Muscle of back (tissue), 13 donors: ENCODE results near the gene ZNF483. TPM values are rescaled to one million over a fixed set of nuclear protein-coding genes. Genes with fewer than 3 reads are reported as not detected.
"Not testable (repeated sequence)": the region's sequence is repeated elsewhere in the genome, so short reads cannot be mapped to it uniquely, and the experiment has no call there.

Experiments used
- DNase-seq, 3 donors: peaks; one replicate each; pipeline versions ENCODE4 v3.0.0 to v3.0.0-alpha.2; 2013
- long read RNA-seq, 9 donors: transcript quantifications; one replicate each; lab custom pipeline, GENCODE V29; 2026
- polyA plus RNA-seq, 10 donors: library from polyadenylated mRNA; unstranded; fragments of 120-200 nt; gene quantifications; one replicate each; pipeline ENCODE4 v1.2.1, GENCODE V29; 2013; ENCODE audit not compliant: insufficient read length in 10 of 10

Gene ZNF483
- 1 to 10 TPM in 7 of 10 donors, under 1 TPM in 3; 0.72 to 2.2 (median 1.4) TPM for polyA plus RNA-seq
- long read RNA-seq, donor 1 = 0 reads
- long read RNA-seq, donor 2, partial matches to known transcripts = 13 of 33 reads
- long read RNA-seq, donor 2, other reads (novel, unspliced or antisense) = 20 of 33 reads
- long read RNA-seq, donor 3 = 0 reads
- long read RNA-seq, donor 4 = 0 reads
- long read RNA-seq, donor 5 = 0 reads
- long read RNA-seq, donor 6, partial matches to known transcripts = 12 of 47 reads
- long read RNA-seq, donor 6, other reads (novel, unspliced or antisense) = 35 of 47 reads
- long read RNA-seq, donor 7 = 0 reads
- long read RNA-seq, donor 8 = 0 reads
- long read RNA-seq, donor 9 = 0 reads

DNA sequence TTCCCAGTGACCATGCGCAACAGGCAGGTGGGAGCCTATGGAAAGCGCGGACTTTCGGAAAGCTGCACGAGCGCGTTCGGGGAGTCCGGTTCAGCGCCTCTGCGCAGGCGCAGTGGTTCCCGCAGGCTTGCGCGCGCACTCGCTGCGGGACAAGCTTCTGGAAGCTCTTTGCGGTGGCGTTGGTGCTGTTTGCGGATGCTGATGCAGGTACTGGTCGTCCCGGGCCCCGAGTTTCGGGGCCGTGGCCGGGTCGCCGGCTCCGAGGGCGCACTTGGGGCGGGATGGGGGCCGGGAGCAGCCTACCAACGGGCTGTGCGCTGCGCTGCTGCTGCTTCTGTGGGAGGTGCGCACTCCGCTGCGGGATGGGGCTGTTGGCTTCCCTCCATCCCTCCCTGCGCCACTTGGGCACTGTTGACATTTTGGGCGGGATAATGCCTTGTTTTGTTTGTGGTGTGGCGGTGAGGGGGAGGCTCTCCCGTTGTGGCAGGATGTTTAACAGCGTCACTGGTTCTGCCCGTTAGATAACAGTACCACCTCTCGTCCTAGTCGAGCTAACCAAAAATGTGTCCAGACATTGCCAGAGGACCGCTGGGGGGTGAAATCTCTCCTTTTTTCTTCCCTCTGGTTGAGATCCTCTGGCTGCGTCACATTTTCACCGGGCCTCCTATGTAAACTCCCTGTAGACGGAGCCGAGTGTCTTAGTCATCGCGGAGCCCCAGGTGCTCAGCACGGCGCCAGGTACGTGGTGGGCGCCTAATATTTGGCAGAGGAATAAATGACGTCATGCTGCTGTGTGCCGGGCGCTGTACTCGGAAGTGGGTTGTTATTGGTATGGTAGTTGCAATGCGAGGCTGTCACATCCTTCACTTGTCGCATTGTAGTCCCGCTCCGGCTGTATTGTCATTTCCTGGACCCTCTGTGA lies at the start of gene ZNF483:
TSS of gene ZNF483 (plus strand) at position 124 of the 922 bp plus-strand sequence. CDS start 2,217 bp downstream, outside the sequence.
- DNase-seq = peak; percentile 57 to 93 (median 88)

DNA sequence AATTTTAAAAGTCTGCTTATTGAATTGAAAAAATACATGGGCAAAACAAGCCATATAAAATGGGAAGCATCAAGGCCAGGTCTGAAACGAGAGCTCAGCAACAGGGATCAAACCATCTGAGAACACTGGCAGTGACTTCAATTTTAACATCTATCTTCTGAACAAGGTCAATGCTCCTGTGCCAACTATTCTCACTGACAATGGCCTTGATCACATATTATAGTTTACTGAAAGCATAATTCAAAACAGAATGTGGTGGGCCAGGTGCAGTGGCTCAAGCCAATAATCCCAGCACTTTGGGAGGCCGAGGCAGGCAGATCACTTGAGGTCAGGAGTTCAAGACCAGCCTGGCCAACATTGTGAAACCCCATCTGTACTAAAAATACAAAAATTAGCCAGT lies 49.8 kb upstream of the ZNF483 start:
- DNase-seq = no peak

DNA sequence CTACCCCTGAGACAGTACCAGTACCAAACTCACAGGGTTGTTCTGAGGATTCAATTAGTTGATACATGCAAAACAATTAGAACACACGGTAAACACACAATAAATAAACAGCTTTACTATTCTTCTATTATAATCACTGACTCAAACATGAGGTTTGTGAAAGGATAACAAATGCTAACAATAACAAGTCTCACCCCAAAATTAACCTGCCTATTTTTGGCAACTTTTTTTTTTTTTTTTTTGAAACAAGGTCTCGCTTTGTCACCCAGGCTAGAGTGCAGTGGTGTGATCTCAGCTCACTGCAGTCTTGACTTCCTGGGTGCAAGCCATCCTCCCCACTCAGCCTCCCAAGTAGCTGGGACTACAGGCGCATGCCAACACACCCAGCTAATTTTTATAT lies 47.3 kb upstream of the ZNF483 start:
- no peak for DNase-seq

DNA sequence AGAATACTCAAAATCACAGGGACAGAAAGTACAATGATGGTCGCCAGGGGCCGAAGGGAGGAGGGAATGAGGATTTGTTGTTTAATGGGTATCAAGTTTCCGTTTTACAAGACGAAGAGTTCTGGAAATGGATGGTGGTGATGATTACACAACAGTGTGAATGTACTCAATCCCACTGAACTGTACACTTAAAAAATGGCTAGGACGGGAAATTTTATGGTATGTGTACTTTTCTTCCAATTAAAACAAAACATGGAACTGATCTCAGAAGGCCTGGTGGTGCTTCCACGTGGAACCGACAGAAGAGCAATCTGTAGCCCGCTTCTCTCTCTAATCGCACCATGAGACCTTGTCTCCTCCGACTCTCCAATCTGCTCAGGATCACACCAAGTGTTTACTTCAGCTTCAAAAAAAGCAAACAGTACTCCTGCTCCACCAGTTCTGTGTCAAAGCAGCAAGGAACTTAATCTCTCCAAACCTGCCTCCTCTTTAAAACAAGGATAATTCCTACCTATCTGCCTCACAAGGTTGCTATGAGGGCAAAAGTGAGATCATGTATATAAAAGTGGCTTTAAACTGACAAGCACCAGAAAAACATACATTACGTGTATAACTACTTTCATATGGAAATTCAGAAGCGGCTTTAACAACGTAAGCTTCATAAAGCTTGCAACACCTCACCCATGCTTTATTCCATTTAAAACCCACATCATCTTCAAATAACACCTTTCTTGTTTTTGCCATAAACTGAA lies 42.9 kb upstream of the ZNF483 start:
- peak in 2 of 3 donors; percentile 10 to 12 for DNase-seq

DNA sequence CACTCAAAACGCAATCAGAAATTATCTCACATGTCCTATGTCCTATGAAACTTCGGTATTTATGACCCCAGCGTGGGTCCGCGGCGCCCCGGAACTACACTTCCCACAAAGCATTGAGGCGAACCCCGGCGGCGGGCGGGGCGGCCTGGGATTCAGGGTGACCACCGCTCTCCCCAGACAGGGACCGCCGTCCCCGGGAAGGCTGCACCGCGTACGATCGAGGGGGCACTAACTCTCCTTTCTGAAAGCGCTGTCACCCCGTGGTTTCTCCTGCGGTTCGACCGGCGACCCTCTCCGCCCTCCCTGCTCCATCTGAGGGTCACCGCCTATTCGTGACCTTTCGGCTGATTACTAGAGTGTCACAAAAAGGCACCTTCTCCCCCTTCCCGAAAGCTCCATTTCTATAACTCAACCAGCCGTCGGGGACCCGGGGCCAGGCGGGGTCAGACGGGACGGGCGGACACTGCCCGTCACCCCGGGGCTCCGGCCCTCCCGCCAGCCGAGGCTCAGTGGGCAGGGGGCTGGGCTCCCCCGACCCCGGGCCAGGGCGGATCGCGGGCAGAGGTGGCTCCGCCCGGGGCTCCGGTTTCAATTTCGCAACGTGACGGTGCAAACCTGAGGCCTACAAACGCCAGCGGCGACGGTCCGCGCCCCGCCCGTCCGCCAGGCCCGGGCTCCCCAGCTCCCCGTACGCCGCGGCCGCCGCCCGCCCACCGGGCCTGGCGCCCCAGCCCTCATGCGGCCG lies 42.1 kb upstream of the ZNF483 start:
- peak; percentile 58 to 90 (median 78) for DNase-seq

DNA sequence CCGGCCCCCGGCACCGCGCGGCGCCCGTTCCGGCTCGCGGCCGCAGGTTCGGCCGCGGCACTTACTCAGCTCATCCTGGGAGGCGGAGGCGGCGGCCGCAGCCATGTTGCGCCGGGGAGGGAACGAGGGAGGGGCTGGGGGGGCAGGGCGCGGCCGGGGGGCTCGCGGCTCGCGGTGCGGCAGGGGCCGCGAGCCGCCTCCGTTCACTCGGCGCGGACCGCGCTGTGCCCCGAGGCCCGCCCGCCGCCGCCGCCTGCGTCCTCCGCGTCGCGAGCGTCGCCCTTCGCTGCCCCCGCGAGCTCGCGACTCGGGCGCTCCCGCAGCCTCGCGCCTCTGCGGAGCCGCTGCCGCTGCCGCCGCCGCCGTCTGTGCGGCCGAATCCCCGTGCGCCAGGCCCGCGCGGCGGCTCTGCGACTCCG lies 41.5 kb upstream of the ZNF483 start:
- DNase-seq = peak in 2 of 3 donors; percentile 40 to 67

DNA sequence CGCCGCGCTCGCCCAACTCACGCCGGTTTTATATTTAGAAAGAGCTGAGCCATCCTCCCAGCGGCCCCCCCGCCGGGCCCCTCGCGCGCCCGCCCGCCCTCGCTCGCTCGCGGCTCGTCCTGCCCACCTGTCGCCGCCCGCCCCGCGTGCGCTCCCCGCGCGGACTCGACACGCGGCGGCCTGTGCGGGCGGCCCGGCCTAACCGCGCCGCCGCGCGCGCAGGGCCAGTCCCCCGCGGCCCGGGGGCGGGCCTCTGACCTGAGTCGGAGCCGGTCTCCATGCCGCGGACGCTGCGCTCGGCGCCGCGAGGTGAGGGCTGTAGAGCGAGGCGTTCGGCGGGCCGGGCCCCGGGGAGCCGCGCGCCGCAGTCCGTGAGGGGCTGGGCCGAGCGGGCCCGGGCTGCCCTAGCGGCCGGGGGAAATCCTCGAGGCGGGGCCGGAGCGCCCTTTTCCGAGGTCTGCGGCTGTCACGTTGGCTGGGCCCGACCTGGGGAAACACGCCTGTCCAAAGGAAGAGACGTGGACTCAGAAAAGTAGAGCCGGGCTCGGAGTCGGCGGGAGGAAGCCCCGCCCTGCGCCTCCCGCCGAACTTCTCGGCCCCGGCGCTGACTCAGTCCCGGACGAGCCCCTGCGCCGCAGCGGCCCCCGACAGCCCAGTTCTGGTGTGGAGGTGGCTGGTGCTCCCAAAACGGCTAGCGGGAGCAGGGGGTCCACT lies 41.0 kb upstream of the ZNF483 start, which contains the start of gene ECPAS:
TSS of gene ECPAS (minus strand) at position 526 of the 714 bp plus-strand sequence. CDS start 11,465 bp downstream, outside the sequence.
- peak; percentile 79 to 94 (median 84) for DNase-seq

DNA sequence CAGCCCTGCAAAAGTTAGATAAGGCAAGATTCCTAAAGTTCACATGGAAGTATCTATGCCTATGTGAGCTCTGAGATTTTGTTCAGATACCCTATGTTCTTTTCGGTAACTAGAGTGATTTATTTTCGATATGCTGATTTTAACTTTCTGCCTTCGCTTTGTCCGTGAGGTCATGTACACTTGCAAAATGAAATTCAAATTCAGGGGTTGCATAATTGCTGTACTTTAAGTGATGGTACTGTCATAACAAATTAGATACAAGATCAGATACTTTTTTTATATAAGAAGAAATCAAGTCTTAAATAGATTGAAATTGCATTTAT lies 40.4 kb upstream of the ZNF483 start:
- no peak for DNase-seq

DNA sequence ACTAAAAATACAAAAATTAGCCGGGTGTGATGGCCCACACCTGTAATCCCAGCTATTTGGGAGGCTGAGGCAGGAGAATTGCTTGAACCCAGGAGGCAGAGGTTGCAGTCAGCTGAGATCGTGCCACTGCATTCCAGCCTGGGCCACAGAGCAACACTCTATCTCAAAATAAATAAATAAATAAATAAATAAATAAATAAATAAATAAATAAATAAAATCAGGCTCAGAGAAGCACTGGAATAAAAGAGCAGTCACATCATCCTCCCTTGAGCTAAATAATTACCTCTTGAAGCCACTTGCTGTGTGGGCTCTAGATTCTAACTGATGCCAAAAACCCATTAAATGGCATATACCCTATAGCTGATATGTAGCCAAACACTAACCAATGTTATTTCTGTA lies 27.8 kb upstream of the ZNF483 start:
- not testable (repeated sequence) for DNase-seq

DNA sequence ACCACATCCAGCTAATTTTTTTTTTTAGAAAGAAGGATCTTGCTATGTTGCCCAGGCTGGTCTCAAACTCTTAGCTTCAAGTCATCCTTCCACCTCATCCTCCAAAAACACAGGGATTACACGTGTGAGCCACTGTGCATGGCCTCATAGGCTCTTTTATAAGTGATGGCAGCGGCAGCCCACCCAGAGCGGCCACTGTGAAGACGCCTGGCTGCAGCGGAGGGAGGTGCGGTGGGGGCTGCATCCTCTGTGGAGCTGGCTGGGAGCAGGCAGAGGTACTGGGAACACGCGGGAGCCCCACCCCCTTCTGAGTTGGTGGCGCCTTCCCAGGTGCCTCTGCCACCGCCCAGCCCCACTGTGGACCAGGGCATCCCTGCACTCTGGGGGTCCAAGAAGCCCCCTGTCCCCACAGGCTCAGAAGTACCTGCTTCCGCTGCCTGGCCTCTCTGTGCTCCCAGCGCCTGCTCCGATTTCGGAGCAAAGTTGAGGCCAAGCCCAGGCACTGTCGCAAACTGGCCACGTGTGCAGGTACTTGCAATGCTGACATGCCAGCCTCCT lies 23.9 kb upstream of the ZNF483 start:
- no peak for DNase-seq

DNA sequence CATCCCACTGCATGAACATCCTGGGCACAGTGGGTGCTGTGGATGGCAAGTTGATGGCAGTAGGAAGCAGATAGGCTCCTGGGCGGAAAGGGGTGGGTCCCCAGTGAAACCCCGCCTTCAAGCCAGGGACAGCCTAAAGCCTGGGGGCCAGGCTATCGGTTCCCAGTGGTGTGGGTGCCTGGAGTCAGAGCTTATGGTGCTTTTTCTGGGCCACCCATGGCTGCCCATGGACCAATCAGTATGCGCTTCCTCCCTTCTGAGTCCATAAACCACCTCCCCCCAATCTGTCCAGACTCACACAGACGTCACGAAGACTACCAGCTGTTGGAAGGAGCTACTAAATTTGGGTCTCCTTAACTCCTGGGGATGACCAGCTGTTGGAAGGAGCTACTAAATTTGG lies 23.3 kb upstream of the ZNF483 start:
- DNase-seq = peak in 1 of 3 donors; percentile 27

DNA sequence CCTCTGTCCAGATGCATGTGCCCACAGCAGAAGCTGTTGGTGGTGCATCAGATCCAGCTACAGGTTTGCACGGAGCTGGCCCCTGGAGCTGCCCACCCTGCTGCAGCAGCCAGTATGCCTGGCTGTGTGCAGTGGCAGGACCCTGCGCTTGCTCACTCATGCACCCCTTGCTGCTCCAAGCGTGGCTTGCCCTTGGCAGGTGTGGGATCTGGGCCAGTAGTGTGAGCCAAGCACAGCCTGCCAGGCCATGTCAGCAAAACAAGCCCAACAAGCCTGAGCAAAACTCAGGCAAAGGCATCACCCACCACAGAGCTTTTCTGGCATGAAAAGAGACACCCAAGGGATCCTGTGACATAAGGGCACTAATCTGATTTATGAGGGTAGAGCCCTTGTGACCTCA lies 22.5 kb upstream of the ZNF483 start:
- no peak for DNase-seq

DNA sequence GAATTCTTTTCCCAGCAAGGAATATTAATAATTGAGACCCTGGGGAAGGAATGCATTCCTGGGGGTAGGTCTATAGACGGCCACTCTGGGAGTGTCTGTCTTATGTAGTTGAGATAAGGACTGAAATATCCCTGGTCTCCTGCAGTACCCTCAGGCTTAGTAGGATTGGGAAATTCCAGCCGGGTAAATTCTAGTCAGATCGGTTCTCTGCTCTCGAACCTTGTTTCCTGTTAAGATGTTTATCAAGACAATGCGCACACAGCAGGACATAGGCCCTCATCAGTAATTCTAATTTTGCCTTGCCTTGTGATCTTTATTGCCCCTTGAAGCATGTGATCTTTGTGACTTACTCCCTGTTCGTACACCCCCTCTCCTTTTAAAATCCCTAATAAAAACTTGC lies 13.4 kb upstream of the ZNF483 start:
- not testable (repeated sequence) for DNase-seq

DNA sequence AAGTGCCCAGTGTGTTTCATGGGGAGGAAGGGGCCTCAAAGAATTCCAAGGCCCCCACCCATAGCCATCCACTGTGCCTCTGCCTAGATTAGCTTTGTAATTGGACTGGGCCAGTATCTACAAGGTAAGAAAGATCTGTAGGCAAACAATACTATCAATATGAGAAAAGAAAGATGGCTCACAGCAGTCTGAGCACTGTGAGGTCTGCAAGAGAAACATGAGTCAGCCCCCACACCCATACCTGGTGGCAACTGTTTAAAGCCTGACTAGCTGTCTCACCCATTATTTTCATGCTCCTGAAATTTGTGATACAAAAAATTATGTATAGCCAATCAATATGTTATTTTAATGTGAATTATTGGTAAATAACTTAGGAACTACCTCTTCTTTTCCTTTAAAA lies 10.0 kb upstream of the ZNF483 start:
- no peak for DNase-seq

DNA sequence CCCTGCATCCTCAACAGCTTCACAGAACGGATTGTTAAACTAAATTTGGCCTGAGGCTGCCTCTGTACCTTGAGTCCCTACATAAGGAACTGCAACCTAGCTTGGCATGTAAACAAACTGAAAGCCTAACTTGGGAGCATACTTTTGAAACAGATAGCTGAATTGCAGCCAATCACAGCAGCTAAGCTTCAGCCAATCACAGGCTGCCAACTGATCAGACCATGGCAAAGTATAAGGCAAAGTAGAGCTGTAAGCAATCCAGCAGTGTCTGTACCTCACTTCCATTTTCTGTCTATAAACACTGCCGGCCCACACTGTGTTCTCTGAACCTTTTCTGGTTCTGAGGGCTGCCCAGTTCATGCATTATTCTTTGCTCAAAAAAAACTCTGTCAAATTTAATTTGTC lies 8.9 kb upstream of the ZNF483 start:
- no peak for DNase-seq

DNA sequence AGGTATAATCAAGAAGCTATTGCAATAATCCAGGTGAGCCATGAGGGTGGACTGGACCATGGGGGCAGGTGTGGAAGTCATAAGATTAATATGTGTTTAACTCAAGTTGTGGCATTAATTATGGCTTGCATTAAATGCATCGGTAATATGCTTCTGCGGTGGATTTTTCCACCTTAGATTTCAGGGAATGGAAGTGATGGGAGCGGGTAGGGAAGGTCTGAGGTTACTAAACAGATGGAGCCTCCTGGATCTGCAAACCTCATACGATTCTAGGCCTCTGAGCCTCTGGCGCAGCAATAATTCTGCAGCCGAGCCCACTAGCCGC lies 286 bp upstream of the ZNF483 start:
- no peak for DNase-seq

DNA sequence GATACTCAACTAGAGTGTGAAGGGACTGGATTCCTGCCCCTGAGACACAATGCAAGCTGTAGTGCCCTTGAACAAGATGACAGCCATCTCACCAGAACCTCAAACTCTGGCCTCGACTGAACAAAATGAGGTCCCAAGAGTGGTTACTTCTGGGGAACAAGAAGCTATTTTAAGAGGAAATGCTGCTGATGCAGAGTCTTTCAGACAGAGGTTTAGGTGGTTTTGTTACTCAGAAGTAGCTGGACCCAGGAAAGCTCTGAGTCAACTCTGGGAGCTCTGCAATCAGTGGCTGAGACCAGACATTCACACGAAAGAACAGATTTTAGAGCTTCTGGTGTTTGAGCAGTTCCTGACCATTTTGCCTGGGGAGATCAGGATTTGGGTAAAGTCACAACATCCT lies 2.4 kb downstream of the ZNF483 start:
- no peak for DNase-seq

DNA sequence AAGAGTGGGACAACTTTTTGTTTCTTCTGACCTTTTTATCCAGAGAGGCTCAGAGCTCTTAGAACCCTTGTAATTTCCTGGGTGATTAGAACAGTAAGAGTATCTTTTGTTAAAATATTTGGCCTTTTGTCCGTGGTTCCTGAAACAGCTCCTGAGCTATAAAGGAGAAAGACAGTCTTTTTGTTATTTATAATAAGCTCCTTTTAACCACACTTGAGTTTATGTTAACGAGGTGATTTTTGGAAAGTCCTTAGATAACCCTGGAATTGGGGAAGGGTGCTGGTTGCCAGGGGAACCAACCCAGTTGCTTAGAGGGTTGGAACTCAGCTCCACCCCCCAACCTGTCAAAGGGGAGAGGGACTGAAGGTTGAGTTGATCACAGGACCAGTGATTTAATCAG lies 4.8 kb downstream of the ZNF483 start:
- DNase-seq = no peak

DNA sequence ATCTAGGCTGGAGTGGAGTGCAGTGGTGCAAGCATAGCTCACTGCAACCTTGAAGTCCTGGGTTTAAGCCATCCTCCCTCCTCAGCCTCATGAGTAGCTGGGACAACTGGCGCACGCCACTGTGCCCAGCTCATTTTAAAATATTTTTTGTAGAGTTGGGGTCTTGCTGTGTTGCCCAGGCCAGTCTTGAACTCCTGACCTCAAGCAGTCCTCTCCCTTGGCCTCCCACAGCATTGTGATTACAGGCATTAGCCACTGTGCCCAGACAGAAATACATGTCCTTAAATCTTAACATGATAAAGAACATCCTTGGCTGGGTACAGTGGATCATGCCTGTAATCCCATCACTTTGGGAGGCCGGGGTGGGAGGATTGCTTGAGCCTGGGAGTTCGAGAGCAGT lies 6.7 kb downstream of the ZNF483 start:
- DNase-seq = no peak

DNA sequence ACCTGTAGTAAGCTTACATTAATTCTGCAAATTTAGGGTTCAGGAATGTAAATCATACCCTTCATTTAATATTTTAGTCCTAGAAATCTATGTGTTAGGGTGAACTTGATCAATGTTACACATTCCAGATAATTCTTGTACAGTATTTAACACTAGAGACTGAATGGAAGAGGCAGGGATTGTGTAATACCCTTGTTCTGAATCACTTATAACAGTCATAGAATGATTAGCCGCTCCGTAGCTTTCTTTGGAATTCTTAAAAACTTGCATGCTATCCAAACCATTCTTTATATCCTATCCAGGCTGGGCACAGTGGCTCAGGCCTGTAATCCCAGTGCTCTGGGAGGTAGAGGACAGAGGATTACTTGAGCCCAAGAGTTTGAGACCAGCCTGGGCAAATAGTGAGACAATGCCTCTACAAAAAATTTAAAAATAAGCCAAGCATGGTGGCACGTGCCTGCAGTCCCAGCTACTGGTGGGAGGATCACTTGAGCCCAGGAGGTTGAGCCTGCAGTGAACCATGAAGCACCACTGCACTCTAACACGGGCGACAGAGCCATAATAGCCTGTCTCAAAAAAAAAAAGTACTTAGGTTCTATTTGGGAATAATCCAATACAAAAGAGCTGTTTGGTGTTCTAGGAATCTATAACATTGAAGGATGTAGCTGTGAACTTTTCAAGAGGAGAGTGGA lies 8.3 kb downstream of the ZNF483 start:
- DNase-seq = no peak
